AG10803 (cell line): ENCODE results near the gene IFNL4.
"Not testable (repeated sequence)": the region's sequence is repeated elsewhere in the genome, so short reads cannot be mapped to it uniquely, and the experiment has no call there.

Experiments used
- DNase-seq: peaks from one replicate; pipeline ENCODE4 v3.0.0; 2010; ENCODE audit warnings: low read depth
- H3K4me3 ChIP-seq: 2 replicates; pipeline ENCODE4 v1.5.1; 2011; ENCODE audit warnings: mild to moderate bottlenecking, low read length, control low read depth
- CTCF ChIP-seq: conservative IDR thresholded peaks from 2 replicates; pipeline ENCODE4 v1.5.1; 2011; ENCODE audit warnings: mild to moderate bottlenecking, low read length, control low read depth, inconsistent platforms

IFNL4 gene

GRCh38 chr19:39277598-39277997 lies 28.9 kb upstream of the IFNL4 start:
- H3K4me3 ChIP-seq = no peak overlapping the region
- DNase-seq = no peak
- no peak for TF ChIP-seq CTCF

GRCh38 chr19:39276740-39277139 lies 28.1 kb upstream of the IFNL4 start:
- DNase-seq = no peak
- no peak for TF ChIP-seq CTCF
- H3K4me3 ChIP-seq = no peak overlapping the region

GRCh38 chr19:39275578-39275977 lies 26.9 kb upstream of the IFNL4 start:
- no peak for DNase-seq
- TF ChIP-seq CTCF = no peak
- H3K4me3 ChIP-seq = no peak overlapping the region

- DNase-seq, H3K4me3 ChIP-seq: not testable (repeated sequence)
Measured at GRCh38 chr19:39273859-39274258, 25.2 kb upstream of the IFNL4 start.

- no peak for DNase-seq
- H3K4me3 ChIP-seq = no peak overlapping the region
- TF ChIP-seq CTCF = no peak
Measured at GRCh38 chr19:39270036-39270871, 21.6 kb upstream of the IFNL4 start.

GRCh38 chr19:39269369-39269768 lies 20.7 kb upstream of the IFNL4 start:
- not testable (repeated sequence) for DNase-seq, H3K4me3 ChIP-seq

GRCh38 chr19:39268531-39269223 lies 20.0 kb upstream of the IFNL4 start:
- H3K4me3 ChIP-seq, DNase-seq: not testable (repeated sequence)

- H3K4me3 ChIP-seq, DNase-seq: not testable (repeated sequence)
Measured at GRCh38 chr19:39268085-39268484, 19.4 kb upstream of the IFNL4 start, which contains the start of gene IFNL2. IFNL2 (plus strand) TSS chr19:39268396; CDS start chr19:39268569, 173 bp downstream.

- TF ChIP-seq CTCF = no peak
- H3K4me3 ChIP-seq = no peak overlapping the region
- no peak for DNase-seq
Measured at GRCh38 chr19:39265321-39265916, 16.8 kb upstream of the IFNL4 start.
